ENCODE measurements around the gene ADAMTS16.

ADAMTS16 gene

DNA sequence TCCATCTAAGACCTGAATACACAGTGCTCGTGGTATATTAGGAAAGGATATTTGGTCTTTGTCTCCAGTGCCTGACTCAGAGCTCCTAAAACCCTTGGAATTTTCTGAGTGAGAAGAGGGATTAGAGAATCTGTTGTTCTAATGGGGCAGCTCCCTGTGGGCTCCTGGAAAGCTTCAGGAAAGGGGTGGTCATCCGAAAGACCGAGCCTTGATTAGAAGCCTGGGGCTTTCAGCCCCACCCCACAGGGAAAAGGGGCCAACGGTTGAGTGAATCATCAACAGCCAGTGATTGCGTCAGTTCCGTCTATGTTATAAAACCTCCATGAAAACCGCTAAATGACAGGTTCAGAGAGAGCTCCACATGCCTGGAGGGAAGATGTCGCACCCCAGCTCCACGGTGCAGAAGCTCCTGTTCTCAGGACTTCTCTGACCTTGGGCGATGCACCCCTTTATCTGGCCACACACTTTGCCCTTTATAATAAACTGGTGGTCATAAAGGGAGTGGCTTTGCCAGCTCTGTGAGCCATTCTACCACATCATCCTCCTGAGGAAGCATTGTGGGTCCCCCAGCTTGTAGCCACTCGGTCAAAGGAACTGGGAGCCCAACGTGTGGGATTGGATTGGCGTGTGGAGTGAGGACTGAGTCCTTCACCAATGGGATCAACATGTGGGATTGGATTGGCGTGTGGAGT, 211.3 kb downstream of the ADAMTS16 start:
- DNase-seq = no peak

DNA sequence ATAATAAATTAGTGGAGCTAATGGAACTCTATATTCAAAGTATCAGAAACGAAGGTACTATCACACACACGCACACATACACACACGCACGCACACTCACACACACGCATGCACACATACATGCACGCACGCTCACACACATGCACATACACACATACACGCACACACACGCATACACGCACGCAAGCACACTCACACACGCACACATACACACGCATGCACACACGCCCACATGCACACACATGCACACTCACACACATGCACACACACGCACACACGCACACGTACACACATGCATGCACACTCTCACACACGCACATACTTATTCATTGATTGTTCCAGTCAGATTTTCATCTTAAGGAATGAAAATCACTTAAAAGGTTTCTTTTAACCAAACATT, 212.5 kb downstream of the ADAMTS16 start:
- no peak for DNase-seq

DNA sequence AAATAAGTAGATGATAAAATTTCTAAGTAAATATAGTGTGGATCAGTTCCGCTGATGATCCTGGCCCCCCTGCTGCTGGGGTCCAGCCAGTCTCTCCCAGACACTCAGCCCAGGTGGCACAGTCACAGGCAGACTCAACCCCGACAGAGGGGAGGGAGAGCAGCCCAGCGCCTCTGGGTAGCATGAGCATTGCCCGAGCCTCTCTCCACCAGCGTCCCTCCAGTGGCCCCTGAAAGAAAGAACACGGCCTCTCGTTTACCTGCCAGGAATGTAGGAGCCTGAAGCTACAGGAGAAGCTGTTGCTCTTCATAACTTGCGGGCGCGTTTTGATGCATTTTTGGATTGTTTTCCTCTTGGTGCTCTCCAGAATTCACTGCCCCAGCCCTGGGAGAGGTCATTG, 213.6 kb downstream of the ADAMTS16 start:
- DNase-seq = no peak

DNA sequence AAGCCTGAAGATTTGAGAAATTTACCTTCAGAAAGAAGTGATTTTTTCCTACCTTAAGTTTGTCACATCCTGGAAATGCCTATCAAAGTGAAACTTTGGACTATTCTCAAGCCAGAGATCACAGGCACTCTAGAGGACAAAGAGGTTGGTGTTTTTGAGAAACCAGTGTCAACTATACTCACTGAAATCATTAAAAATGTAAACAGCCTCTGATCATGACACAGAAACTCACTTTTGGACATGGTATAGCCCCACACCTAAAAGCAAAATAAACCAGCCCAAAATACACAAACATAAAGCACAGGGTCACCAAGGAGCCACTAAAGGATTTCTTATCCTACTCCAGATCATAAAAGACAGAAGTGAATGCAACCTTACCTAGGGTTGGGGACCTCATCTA, 216.6 kb downstream of the ADAMTS16 start:
- DNase-seq = no peak

DNA sequence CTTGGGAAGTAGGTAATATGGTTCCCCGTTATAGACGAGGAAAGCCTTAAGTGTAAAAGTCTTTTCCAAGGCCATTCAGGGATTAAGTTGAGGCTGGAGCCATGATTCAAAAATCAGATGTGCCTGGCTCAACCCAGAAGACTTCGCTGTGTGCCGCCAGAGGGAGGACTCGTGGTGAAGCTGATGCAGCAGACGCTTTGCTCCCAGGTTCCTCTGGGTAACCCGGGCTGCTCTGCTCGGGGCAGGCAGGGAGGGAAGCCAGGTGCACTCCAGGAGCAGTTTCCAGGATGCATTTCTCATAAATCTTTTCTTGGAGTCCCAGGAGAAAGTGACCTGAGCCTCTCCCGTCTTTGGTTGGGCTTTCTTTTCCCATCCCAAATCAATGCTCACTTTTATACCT, 219.5 kb downstream of the ADAMTS16 start:
- DNase-seq = no peak

DNA sequence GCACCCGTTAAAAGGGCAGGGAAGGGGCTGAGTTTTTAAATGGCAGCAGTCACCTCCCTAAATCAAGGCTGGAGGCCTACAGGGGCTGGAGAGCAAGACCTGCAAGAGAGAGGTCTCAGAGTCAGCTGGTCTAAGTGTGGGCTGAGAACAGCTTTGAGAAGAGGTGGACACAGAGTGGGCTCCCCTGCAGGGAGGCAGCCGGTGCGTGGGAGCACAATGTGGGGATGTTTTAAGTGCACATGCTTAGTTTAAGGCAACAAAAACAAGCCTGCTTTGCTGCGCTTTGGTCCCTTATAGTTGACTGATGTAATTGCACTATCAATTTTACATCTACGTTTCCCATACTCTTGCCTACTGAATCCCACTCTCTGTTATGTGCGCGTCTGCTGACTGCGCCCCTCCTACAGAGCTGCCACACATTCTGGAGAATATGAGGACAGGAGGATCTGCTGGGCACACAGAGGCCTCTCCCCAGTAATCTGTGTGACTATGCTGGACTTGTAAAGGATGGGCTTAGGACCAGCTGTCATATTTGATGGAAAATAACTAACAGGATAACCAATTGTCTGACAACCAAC, 220.3 kb downstream of the ADAMTS16 start:
- no peak for DNase-seq

DNA sequence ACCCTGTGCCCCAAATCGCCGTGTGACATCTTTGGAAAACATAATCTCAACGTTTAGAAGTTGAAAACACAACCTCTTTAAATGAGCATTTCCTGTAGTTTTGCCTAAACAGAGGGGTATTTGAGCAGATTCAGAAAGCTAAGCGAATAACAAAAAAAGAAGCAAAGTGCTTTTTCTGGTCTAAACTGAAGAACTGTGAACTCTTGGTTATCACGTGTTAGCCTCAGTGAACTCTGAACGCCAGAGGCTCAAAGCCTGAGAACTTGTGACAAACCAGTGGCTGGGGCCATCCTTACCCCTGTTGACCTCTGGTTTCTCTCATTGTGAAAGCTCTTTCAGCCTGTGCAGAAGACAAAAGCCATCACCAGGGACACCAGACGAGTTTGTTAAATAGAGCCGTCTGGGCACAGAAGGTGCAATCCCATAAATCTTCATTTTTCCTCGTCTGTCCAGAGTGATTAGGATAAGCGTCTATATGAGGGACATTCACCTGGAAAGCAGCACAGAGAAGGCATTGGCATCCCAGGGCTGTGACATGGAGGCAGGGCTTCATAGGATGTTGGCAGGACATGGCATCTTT, 220.9 kb downstream of the ADAMTS16 start:
- DNase-seq = no peak

DNA sequence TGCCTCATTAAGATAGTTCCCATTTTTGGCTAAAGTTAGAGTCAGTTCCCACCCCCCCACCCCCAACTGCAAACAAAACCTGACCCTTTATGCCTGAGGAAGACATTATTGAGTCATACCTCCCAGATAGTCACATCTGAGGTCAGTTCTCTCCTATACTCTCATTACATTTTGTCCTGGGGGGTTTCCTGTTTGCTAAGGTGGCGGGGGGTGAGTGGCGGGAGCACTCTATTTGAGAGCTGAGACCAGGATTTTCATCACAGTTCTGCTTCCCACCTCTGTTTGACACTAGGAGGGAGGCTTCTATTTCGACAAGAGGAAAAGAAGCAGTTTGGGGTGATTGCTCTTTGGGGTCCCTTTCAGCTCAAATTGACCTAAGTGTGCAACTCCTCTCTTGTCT, 222.9 kb downstream of the ADAMTS16 start:
- no peak for DNase-seq

DNA sequence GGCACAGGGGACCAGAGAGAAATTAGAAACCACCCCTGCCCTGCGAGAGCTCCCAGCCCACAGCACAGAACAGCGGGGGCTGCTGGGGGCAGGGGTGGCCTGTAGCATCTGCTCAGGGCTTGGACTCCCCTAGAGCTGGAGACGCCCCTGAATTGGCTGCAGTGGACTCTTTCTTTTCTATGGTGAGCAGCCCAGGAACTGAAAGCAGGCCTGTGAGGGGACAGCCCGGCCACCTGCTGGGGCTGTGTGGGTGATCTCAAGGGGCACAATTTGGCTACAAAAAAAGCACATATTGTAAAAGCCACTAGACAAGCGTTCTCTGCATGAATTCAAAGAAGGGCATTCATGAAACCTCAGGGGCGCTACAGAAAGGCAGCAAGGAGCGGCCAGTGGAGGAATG, 224.8 kb downstream of the ADAMTS16 start:
- DNase-seq = no peak

DNA sequence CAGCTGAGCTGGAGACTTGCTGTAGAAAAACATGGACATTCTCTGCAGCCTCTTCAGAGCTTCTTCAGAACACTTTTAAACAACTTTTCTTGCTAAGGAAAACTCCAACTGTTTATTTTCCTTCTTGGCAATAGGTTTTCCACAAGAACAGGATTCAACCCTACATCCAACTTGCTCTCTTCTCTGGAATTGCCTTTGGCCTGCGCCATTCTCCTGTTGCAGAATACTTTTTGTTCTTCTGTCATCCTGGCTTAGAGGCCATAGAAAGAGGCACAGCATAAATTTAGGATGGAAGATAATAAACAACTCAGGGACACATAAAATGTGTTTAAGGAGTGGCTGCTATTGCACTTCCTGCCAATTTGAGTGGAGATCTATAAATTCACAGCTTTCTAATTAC, 227.6 kb downstream of the ADAMTS16 start:
- no peak for DNase-seq

DNA sequence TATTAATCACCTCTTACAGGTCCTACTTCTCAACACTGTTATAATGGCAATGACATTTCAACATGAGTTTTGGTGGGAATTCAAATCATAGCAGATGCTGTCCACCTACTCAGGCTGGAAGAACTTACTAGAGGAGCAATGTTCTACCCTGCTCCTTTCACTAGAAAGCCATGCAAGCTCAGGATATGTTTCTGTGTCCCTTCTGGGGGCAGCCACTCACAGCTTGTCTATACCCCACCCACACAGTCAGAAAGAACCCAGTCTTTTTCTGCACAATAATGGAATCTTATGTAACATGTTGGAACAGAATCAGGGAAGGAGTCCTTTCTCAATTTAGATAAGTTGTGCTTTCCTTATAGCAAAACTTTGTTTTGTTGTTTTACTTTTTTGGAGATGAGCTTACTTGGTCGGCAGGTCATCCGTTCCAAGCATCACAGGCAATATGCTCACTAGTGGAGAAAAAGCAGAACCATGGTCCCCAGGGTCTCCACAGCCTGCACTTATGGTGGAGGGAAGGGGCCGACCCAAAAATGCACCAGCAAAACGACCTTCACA, 229.0 kb downstream of the ADAMTS16 start:
- DNase-seq = no peak

Data from NCI-H1105 (cell line).